ENCODE data around the gene TEX10. TPM values are rescaled to one million over a fixed set of nuclear protein-coding genes. Genes with fewer than 3 reads are reported as not detected.

TEX10 gene
- total RNA-seq, 1 donor from 2014 or later, result 33.4 TPM

GRCh38 chr9:100290714-100291113, 62.0 kb downstream of the TEX10 start:
- H3K27me3 ChIP-seq (ENCODE audit: control insufficient read depth, insufficient read depth, low read length), result no peaks in the 10 kb centered on the region
- H3K36me3 ChIP-seq (ENCODE audit: control insufficient read depth, insufficient read depth, low read length), result peaks cover 4% of the 10 kb centered on the region
- no peak for DNase-seq (ENCODE audit: low read depth)
- no peak overlapping the region for H3K4me3 ChIP-seq (ENCODE audit: low read depth, low read length)
- no peak for TF ChIP-seq CTCF (IDR thresholded peaks at IDR 0.05; ENCODE audit: insufficient read depth, low read length, poor library complexity, severe bottlenecking)

- H3K36me3 ChIP-seq (ENCODE audit: control insufficient read depth, insufficient read depth, low read length), result peaks cover 2% of the 10 kb centered on the region
- no peak for DNase-seq (ENCODE audit: low read depth)
- TF ChIP-seq CTCF (IDR thresholded peaks at IDR 0.05; ENCODE audit: insufficient read depth, low read length, poor library complexity, severe bottlenecking), result no peak
- H3K4me3 ChIP-seq (ENCODE audit: low read depth, low read length), result no peak overlapping the region
- no peaks in the 10 kb centered on the region for H3K27me3 ChIP-seq (ENCODE audit: control insufficient read depth, insufficient read depth, low read length)
Observed at GRCh38 chr9:100287186-100287585, 65.6 kb downstream of the TEX10 start.

- Histone ChIP-seq H3K4me3 (ENCODE audit: low read depth, low read length) (no peak overlapping the region), H3K27me3 (ENCODE audit: control insufficient read depth, insufficient read depth, low read length) (no peaks in the 10 kb centered on the region), H3K36me3 (ENCODE audit: control insufficient read depth, insufficient read depth, low read length) (peaks cover 2% of the 10 kb centered on the region)
- TF ChIP-seq CTCF (IDR thresholded peaks at IDR 0.05; ENCODE audit: insufficient read depth, low read length, poor library complexity, severe bottlenecking), result no peak
- no peak for DNase-seq (ENCODE audit: low read depth)
Observed at GRCh38 chr9:100286257-100286656, 66.5 kb downstream of the TEX10 start.

- Histone ChIP-seq H3K27me3 (ENCODE audit: control insufficient read depth, insufficient read depth, low read length) (no peaks in the 10 kb centered on the region), H3K4me3 (ENCODE audit: low read depth, low read length) (no peak overlapping the region), H3K36me3 (ENCODE audit: control insufficient read depth, insufficient read depth, low read length) (peaks cover 2% of the 10 kb centered on the region)
- DNase-seq (ENCODE audit: low read depth), result no peak
- no peak for TF ChIP-seq CTCF (IDR thresholded peaks at IDR 0.05; ENCODE audit: insufficient read depth, low read length, poor library complexity, severe bottlenecking)
Observed at GRCh38 chr9:100285601-100286000, 67.1 kb downstream of the TEX10 start.

GRCh38 chr9:100285080-100285479, 67.7 kb downstream of the TEX10 start:
- no peak for TF ChIP-seq CTCF (IDR thresholded peaks at IDR 0.05; ENCODE audit: insufficient read depth, low read length, poor library complexity, severe bottlenecking)
- H3K27me3 ChIP-seq (ENCODE audit: control insufficient read depth, insufficient read depth, low read length), result no peaks in the 10 kb centered on the region
- no peak overlapping the region for H3K4me3 ChIP-seq (ENCODE audit: low read depth, low read length)
- peaks cover 2% of the 10 kb centered on the region for H3K36me3 ChIP-seq (ENCODE audit: control insufficient read depth, insufficient read depth, low read length)
- DNase-seq (ENCODE audit: low read depth), result no peak

- no peak for TF ChIP-seq CTCF (IDR thresholded peaks at IDR 0.05; ENCODE audit: insufficient read depth, low read length, poor library complexity, severe bottlenecking)
- H3K36me3 ChIP-seq (ENCODE audit: control insufficient read depth, insufficient read depth, low read length), result peaks cover 2% of the 10 kb centered on the region
- DNase-seq (ENCODE audit: low read depth), result no peak
- no peaks in the 10 kb centered on the region for H3K27me3 ChIP-seq (ENCODE audit: control insufficient read depth, insufficient read depth, low read length)
- H3K4me3 ChIP-seq (ENCODE audit: low read depth, low read length), result no peak overlapping the region
Observed at GRCh38 chr9:100284247-100284646, 68.5 kb downstream of the TEX10 start.
